Nephron progenitor cell (in vitro differentiated cells): ENCODE results near the gene CFAP57.
"Not testable (repeated sequence)": the region's sequence is repeated elsewhere in the genome, so short reads cannot be mapped to it uniquely, and the experiment has no call there.

Experiments
- DNase-seq: peaks from one replicate; pipeline ENCODE4 v3.0.0; 2021
- H3K27ac Mint-ChIP-seq: 2 replicates; pipeline ENCODE4 v1.8.0; 2021; ENCODE audit warnings: mild to moderate bottlenecking, moderate library complexity, mixed read lengths
- H3K27me3 Mint-ChIP-seq: 2 replicates; pipeline ENCODE4 v1.8.0; 2021; ENCODE audit warnings: mild to moderate bottlenecking, low read depth, mixed read lengths; ENCODE audit not compliant: poor library complexity
- H3K36me3 Mint-ChIP-seq: 2 replicates; pipeline ENCODE4 v1.8.0; 2021; ENCODE audit warnings: low read depth, mixed read lengths
- H3K4me1 Mint-ChIP-seq: 2 replicates; pipeline ENCODE4 v1.8.0; 2021; ENCODE audit warnings: mixed read lengths
- H3K4me3 Mint-ChIP-seq: 2 replicates; pipeline ENCODE4 v1.8.0; 2021; ENCODE audit warnings: mild to moderate bottlenecking, moderate library complexity, mixed read lengths
- H3K9me3 Mint-ChIP-seq: 2 replicates; pipeline ENCODE4 v1.8.0; 2021; ENCODE audit warnings: mild to moderate bottlenecking, moderate library complexity, mixed read lengths
- CTCF ChIP-seq: fragments of 200-600 bp; sonication (generic); IDR thresholded peaks from 2 replicates; pipeline ENCODE4 v1.5.0; 2021; ENCODE audit warnings: antibody characterized with exemption

Gene CFAP57

DNA sequence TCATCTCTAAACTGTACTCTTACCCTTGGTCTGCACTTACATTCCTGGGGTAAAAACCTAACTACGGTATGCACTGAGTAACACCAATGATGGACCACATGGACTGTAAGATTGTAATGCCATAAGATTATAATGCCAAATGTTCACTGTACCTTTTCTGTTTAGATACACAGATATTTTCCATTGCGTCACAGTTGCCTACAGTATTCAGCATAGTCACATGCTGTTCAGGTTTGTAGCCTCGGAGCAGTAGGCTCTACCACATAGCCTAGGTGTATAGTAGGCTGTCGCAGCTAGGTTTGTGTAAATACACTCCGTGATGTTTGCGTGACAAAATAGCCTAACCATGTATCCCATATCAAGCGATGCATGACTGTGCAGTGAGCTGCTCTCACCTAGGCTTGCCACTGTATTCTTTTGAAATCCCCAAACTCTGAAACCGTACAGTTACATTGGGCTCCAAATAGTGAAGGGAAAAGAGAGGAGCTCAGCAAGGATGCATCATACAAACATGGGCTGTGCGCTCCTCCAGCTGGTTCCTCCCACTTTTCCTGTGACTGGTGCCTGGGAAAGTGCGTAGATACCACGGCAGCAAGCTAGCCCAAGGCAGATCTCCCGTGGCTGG, 35.2 kb downstream of the CFAP57 start:
- Mint-ChIP-seq H3K9me3 (peaks cover 11% of the 10 kb centered on the region), H3K27me3 (peaks cover 7% of the 10 kb centered on the region), H3K27ac (peak overlapping the region; percentile 21), H3K36me3 (peaks cover 10% of the 10 kb centered on the region), H3K4me3 (no peak overlapping the region), H3K4me1 (peaks cover 9% of the 10 kb centered on the region)
- no peak for TF ChIP-seq CTCF
- DNase-seq = no peak

- not testable (repeated sequence) for H3K4me3 Mint-ChIP-seq, H3K27me3 Mint-ChIP-seq, H3K27ac Mint-ChIP-seq, DNase-seq, H3K36me3 Mint-ChIP-seq, H3K4me1 Mint-ChIP-seq
- peaks cover 11% of the 10 kb centered on the region for H3K9me3 Mint-ChIP-seq
These were observed 36.1 kb downstream of the CFAP57 start for GRCh38 chr1:43208277-43208676.

GRCh38 chr1:43214501-43215444, 42.6 kb downstream of the CFAP57 start:
- TF ChIP-seq CTCF = no peak
- DNase-seq = no peak
- Mint-ChIP-seq H3K27me3 (peaks cover 12% of the 10 kb centered on the region), H3K27ac (no peak overlapping the region), H3K36me3 (no peaks in the 10 kb centered on the region), H3K4me3 (no peak overlapping the region), H3K9me3 (no peaks in the 10 kb centered on the region), H3K4me1 (no peaks in the 10 kb centered on the region)

- no peak for TF ChIP-seq CTCF
- Mint-ChIP-seq H3K27me3 (peaks cover 14% of the 10 kb centered on the region), H3K4me1 (no peaks in the 10 kb centered on the region), H3K9me3 (no peaks in the 10 kb centered on the region), H3K27ac (no peak overlapping the region), H3K4me3 (no peak overlapping the region), H3K36me3 (no peaks in the 10 kb centered on the region)
- no peak for DNase-seq
These were observed 45.6 kb downstream of the CFAP57 start for GRCh38 chr1:43217747-43218146.

- Mint-ChIP-seq H3K27me3 (peaks cover 33% of the 10 kb centered on the region), H3K4me3 (no peak overlapping the region), H3K27ac (no peak overlapping the region), H3K4me1 (no peaks in the 10 kb centered on the region), H3K9me3 (no peaks in the 10 kb centered on the region), H3K36me3 (no peaks in the 10 kb centered on the region)
- no peak for TF ChIP-seq CTCF
- no peak for DNase-seq
These were observed 49.0 kb downstream of the CFAP57 start for GRCh38 chr1:43220905-43221778.

GRCh38 chr1:43221797-43222196, 49.7 kb downstream of the CFAP57 start:
- DNase-seq = no peak
- H3K36me3 Mint-ChIP-seq = no peaks in the 10 kb centered on the region
- H3K4me1 Mint-ChIP-seq = no peaks in the 10 kb centered on the region
- no peak overlapping the region for H3K27ac Mint-ChIP-seq
- no peak for TF ChIP-seq CTCF
- no peaks in the 10 kb centered on the region for H3K9me3 Mint-ChIP-seq
- no peak overlapping the region for H3K4me3 Mint-ChIP-seq
- H3K27me3 Mint-ChIP-seq = peaks cover 34% of the 10 kb centered on the region
